Measurements from ENCODE around the gene LSS.
"Not testable (repeated sequence)": the region's sequence is repeated elsewhere in the genome, so short reads cannot be mapped to it uniquely, and the experiment has no call there.

Gene LSS

DNA sequence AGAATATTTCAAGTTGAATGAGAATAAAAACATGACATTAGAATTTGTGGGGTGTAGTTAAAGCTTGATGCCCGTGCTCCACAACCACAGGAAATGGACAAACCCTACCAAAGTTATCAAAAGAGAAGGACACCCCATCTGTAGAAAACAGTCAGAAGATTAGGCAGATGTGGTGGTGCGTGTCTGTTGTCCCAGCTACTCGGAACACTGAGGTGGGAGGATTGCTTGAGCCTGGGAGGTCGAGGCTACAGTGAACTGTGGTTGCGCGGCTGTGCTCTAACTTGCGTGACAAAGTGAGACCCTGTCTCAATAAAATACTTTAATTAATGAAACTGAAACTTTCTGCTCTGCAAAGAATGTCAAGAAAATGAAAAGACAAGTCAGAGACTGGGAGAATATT is 42.9 kb downstream of the LSS start:
- DNase-seq, result no peak

DNA sequence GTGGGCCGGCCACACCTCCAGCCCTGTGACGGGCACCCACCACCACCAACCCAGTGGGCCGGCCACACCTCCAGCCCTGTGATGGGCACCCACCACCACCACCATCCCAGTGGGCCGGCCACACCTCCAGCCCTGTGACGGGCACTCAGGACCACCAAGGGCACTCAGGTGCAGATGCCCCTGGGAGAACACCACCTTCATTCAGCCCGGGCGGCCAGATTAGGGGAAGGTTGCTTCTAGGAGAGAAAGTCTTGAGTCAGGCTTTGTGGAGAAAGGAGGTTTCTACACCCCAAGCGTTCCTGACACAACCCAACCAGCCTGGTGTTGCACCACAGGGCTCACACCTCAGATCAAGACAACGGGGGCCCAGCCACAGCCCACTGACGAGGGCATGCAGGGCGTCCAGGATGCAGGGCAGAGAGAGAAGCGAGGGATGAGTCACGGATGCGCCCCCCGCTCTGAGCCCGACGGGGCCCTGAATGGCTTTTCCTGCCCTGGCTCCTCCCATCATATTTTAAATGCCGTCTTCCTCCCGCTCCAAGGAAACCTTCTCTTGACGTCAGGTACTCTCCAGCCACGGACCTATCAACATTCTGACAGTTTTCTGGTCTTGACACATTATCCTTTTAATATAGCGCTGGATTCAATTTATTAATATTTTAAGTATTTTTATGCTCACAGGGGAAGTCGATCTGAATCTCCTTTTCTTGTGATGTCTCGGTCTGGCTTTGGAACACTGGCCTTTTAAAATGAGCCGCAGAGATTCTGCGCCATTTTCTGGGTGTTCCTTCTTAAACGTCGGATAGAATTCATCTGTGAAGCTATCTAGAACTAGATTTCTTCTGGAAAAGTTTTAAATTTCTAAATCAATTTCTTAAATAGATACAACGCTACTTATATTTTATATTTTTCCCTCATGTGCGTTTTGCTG is 43.7 kb downstream of the LSS start:
- peak; percentile 73 for DNase-seq

DNA sequence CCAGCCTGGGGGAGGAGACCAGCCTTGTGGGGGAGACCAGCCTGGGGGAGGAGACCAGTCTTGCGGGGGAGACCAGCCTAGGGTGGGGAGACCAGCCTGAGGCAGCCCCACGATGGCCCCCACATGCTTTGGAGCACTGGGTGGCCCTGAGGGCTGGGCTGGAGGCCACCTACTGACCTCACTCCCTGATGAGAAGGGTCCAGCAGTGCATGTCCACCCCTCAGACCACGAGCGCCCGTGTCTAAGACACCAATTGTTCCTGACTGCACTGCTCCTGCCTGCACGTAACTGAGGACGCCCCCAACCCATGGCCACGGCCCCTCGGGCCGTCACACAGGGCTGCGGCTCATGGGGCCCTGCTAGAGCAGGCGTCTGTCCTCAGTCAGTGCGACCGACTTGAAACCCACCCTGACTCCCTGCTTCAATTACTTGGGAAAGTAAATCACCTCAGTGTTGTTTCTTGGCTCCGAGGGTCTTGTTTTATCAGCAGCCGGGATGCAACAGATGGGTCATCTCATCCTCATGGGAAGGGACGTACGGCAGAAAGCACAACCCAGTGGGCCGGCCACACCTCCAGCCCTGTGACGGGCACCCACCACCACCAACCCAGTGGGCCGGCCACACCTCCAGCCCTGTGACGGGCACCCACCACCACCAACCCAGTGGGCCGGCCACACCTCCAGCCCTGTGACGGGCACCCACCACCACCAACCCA is 44.5 kb downstream of the LSS start, which contains the start of gene SPATC1L:
Gene SPATC1L (minus strand): TSS at position 550 of the 715 bp plus-strand sequence. CDS start 1,643 bp downstream, outside the sequence.
- DNase-seq, result peak; percentile 68

DNA sequence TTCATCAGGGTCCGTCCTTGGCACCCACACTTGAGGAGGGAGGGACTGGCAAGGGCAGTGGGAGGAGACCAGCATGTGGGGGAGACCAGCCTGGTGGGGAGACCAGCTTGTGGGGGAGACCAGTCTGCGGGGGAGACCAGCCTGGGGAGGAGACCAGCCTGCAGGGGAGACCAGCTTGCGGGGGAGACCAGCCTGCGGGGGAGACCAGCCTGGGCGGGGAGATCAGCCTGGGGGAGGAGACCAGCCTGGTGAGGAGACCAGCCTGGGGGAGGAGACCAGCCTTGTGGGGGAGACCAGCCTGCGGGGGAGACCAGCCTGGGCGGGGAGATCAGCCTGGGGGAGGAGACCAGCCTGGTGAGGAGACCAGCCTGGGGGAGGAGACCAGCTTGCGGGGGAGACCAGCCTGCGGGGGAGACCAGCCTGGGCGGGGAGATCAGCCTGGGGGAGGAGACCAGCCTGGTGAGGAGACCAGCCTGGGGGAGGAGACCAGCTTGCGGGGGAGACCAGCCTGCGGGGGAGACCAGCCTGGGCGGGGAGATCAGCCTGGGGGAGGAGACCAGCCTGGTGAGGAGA is 45.2 kb downstream of the LSS start:
- DNase-seq, result not testable (repeated sequence)

DNA sequence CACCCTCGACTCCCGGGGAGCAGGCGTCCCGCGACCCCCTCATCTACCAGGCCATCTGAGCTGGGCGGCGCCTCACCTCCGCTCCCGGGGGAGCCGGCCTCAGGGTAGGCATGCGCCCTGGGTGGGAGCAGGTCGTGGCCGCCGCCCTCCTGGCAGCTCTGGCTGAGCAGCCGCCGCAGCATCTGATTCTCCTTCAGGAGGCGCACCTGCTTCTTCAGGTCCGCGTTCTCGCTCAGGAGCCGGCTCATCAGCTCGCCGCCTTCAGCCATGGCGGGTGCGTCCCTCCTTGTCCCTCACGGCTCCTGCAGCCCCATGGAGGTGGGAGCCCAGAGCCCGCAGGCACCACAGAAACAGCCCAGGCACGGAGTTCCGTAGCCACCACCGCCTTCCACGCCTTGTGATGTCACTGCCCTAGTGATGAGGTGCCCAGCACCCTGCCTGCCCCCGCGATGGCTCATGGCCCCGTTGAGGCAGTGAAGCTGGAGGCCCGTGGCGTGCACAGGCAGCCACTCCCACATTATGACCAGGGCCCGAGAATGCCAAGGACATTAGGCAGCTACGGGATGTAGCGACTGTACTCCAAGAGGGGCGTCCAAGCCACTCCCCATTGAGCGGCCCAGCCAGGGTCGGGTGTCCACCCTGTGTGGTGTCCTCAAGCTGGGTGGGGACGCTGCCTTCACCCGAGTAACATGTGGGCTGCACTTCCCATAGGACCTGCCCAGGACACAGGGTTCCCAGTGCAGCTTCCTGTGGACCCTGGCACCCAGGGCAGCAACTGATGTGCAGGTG is 45.8 kb downstream of the LSS start:
- no peak for DNase-seq

DNA sequence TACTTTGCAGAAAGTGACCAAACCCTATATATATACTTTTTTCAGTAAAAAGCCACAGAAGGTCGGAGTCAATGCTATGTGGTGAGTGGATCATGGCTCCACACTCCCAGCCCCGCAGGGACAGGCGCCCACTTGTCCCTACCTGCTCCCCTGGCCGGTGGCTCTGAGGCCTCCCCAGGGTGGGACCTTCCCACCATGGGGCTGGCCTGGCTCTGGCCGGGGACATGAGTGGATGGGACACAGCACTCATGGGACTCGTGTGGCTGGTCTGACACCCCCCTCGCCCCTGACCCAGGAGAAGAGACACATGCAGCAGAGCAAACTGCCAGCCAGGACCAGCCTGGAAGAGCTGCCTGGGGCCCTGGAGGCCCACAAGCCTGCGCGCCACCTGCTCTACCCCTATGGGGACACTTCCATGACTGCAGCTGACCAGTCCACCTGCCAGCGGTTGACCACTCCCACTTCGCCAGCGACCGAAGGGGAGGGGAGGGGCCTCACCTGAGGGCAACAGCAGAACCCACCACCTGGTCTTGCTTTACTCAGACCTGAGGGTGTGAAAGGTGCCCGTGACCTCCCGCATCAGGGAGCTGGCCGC is 46.5 kb downstream of the LSS start:
- DNase-seq, result no peak

DNA sequence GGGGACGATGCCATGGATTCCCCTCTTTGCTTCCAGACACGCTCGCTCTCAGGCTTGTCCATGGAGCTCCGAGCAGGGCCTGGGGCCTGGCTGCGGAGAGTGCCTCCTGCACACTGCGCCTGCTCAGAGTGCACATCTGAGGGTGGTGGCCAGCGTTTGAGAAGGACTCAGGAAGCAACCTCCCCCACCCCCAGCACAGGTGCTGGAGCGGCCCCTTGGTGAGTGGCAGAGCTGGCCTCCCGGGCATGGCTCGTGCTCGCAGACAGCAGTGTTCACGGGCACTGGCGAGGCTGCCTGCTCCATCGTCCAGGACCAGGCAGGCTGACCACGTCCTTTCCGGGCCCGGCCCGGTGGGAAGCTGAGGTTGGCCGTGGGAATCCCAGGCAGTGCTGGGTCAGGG is 47.1 kb downstream of the LSS start:
- DNase-seq, result no peak

DNA sequence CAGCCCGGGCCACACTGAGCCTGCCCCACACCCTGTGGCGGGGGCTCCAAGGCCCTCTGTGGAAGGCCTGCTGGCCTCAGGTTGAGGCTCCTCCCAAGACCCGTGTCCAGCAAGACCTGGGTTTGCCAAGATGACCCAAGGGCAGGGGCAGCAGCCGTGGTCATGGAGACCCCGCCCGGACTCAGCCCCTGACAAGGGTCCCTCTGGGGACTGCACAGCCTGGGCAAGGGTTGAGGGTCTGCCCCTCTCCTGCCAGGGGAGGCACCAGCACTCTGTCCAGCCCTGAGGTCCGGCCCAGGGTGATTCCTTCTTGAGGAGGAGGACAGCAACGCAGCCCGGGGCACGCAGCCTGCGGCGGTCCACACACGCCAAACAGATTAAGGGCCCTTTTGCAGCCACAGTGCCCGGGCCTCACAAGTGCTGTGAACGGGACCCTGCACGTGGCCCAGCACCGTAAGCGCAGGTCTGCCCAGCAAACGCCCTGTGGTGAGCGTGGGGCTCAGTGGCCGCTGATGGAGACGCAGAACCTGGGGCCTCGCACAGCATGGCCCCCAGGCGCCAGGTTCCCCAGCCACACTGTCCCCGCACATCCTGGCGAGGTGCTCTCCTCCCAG is 47.7 kb downstream of the LSS start:
- DNase-seq, result no peak

DNA sequence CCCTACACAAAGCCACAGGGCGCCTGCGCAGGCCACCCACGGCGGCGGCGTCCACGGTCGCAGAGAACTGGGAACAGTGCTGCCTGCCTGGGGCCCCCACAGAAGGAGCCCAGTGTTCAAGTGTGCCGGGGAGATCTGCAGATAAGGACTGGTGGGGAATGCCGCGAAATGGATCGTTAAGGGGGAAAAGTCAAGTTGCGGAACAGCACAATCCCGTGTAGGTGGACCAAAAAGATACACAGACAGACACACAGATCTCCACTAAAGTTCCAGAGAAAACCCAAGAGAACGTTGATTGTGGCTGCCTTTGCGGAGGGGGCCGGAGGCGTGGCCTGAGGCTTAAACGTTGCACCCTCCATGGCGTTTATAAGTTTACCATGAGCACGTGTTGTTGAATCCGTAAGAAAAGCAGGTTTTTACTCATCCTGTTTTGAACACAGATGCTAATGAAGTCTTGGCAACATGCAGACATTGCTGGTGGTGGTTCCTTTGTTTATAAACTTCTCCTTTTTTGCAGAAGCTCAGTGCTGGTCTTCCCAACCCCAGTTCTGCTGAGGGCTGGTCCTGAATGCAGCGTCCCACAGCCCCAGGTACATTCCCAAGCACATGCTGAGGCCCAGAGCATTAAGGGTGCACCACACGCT is 48.4 kb downstream of the LSS start:
- DNase-seq, result no peak

DNA sequence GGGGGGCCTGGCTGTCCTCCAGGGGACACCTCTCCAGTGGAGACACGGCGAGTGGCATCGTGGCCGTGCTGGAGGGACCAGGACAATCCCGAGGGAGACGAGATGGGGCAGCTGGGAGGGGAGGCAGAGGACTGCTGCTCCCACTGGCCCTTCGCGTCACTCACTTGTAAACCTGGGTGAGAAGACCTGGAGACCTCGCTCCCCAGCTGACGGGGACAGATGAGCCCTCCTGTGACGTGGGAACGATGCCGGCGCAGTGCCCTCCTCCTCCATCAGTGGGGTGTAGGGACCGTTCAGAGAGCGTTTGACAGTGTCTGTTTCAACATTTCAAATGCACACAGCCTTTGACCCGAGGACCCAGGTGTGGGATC is 48.9 kb downstream of the LSS start:
- DNase-seq, result no peak

DNA sequence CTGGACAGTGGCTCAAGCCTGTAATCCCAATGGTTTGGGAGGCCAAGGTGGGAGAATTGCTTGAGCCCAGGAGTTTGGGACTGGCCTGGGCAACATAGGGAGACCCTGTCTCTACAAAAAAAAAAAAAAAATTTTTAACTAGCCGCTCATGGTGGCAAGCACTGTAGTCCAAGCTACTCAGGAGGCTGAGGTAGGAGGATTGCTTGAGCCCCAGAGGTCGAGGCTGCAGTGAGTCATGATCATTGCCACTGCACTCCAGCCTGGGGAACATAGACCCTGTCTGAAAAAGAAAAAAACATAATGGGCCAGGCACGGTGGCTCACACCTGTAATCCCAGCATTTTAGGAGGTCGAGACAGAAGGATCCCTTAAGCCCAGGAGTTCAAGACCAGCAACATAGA is 49.6 kb downstream of the LSS start:
- no peak for DNase-seq

DNA sequence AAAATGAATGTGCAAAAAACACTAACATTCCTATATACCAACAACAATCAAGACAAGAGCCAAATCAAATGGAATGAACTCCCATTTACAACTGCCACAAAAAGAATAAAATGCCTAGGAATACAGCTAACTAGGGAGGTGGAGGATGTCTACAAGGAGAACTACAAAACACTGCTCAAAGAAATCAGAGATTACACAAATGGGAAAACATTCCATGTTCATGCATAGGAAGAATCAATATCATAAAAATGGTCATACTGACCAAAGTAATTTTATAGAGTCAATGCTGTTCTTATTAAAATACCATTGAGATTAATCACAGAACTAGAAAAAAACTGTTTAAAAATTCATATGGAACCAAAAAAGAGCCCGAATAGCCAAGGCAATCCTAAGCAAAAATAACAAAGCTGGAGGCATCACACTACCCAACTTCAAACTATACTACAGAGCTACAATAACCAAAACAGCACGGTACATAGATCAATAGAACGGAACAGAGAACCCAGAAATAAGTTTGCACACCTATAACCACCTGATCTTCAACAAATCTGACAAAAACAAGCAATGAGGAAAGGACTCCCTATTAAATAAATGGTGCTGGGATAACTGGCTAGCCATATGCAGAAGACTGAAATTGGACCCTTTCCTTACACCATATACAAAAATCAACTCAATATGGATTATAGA is 52.0 kb downstream of the LSS start:
- not testable (repeated sequence) for DNase-seq

DNA sequence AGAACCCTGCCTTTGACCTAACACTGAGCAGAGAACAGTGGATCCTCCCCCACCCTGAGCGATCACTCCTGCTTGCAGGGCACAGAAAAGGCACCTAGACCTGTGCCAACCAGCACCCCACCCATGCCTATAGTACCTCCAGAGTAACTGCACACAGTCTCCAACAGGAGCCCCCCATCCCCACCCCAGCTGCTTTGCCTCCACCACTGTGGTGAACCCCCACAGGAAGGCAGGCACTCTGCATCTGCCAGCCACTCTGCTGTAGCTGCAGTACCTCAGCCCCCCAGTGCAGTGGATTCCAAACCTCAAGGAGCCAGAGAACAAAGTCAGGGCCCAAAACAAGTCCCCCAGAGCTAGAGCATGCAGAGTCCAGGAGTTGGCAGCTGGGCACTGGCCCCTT is 55.0 kb downstream of the LSS start:
- DNase-seq, result no peak

DNA sequence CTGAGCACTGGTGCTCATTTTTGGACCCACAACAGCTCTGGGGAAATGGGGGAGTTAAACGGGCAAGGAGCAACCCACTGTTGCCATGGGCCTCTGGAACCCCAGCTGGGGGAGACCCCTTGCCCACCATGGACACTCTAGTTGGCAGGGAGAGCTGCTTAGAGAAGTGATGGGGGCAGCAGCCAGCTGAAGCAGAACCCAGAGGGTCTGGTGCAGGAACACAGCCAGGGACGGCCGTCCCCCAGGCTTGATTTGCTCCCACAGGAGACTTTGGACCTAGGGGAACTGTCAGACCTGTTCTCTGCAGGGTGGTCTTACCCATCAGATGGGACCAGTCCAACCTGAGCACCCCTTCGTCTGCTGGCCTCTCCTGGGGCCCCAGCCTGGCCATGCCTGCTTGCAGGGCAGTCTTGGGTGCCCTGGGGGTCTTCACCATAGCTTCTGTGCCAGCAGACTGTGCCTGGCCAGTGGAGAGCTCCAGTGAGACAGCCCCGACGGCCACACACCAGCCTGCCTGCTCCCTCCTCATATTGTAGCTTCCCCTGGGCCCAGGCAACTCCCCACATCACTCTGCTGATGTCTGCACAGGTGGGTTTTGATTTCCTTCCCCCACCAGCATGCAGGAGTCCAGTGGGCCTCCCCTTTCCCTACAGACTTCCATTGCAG is 55.6 kb downstream of the LSS start:
- no peak for DNase-seq

DNA sequence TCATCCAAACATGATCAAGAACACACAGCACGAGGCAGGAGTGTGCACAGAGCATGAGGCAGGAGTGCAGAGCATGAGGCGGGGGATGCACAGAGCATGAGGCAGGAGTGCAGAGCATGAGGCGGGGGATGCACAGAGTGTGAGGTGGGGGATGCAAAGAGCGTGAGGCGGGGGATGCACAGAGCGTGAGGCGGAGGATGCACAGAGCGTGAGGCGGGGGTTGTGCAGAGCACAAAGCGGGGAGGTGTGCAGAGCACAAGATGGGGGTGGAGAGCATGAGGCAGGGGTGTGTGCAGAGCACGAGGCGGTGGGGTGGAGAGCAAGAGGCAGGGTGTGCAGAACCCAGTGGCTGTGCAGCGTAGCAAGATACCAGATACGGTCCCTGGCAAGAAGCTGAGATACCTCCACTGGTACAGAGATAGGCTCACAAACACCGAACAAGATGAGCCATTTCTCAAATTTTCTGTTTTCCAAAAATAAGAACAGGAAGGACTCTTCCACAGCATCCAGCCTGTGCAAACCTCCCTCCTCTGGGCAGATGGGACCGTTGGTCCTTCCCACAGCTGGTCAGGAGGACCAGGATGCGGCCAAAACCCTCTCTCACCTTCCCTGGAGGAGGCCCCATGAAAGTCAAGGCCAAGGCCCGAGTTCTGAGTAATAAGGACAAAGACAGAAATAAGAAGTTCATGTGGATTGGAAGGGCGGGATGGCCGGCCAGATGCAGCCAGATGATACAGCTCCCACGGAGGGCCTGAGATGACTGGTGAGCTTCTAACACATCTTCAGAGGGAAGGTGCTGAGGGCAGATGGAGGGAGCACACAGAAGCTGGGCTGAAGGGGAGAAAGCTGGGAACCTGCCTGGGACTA is 56.3 kb downstream of the LSS start:
- no peak for DNase-seq

DNA sequence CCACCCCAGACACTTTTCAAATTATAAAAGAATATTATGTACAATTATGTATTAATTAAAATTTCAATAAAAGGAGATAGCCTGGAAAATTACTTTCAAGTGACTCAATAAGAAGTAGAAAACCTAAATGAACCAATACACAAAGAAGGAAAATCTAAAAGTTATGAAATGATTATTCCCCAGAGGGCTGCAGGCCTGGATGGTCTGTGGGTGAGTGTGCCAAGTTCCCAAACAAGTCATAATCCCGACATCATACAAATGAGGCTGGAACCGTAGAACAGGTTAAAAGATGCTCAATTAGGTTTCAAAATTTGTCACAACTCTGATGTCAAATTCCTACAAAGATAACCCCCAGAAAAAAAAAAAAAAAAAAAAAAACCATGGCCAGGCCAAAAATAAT is 57.0 kb downstream of the LSS start:
- no peak for DNase-seq

DNA sequence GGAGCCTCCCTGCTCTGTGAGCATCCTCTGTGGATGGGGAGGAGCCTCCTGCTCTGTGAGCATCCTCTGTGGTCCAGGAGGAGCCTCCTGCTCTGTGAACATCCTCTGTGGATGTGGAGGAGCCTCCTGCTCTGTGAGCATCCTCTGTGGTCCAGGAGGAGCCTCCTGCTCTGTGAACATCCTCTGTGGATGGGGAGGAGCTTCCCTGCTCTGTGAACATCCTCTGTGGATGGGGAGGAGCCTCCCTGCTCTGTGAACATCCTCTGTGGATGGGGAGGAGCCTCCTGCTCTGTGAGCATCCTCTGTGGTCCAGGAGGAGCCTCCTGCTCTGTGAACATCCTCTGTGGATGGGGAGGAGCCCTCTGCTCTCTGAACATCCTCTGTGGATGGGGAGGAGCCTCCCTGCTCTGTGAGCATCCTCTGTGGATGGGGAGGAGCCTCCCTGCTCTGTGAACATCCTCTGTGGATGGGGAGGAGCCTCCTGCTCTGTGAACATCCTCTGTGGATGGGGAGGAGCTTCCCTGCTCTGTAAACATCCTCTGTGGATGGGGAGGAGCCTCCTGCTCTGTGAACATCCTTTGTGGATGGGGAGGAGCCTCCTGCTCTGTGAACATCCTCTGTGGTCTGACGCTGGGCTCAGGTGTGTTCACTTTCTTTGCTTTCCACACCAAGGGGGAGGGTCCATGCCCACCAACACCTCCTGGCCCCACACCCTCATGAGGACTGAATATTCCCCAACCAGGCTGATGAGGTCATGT is 58.0 kb downstream of the LSS start:
- not testable (repeated sequence) for DNase-seq
